Measurements from ENCODE around the gene RBM20.

The RBM20 gene

GRCh38 chr10:110788620-110789385 is 144.7 kb downstream of the RBM20 start:
- DNase-seq (ENCODE audit: low spot score): no peak

- DNase-seq (ENCODE audit: low spot score): no peak
Measured at GRCh38 chr10:110789604-110790433, 145.7 kb downstream of the RBM20 start.

- DNase-seq (ENCODE audit: low spot score): no peak
Measured at GRCh38 chr10:110790913-110791506, 146.9 kb downstream of the RBM20 start.

- DNase-seq (ENCODE audit: low spot score): no peak
Measured at GRCh38 chr10:110791541-110792073, 147.5 kb downstream of the RBM20 start.

- DNase-seq (ENCODE audit: low spot score): no peak
Measured at GRCh38 chr10:110792476-110793125, 148.5 kb downstream of the RBM20 start.

- DNase-seq (ENCODE audit: low spot score): no peak
Measured at GRCh38 chr10:110793128-110793812, 149.1 kb downstream of the RBM20 start.

GRCh38 chr10:110793886-110794285 is 149.8 kb downstream of the RBM20 start:
- no peak for DNase-seq (ENCODE audit: low spot score)

GRCh38 chr10:110794808-110795207 is 150.7 kb downstream of the RBM20 start:
- no peak for DNase-seq (ENCODE audit: low spot score)

GRCh38 chr10:110797416-110797815 is 153.3 kb downstream of the RBM20 start:
- DNase-seq (ENCODE audit: low spot score): no peak

- no peak for DNase-seq (ENCODE audit: low spot score)
Measured at GRCh38 chr10:110798340-110798739, 154.2 kb downstream of the RBM20 start.

GRCh38 chr10:110802090-110802489 is 158.0 kb downstream of the RBM20 start:
- DNase-seq (ENCODE audit: low spot score): no peak

GRCh38 chr10:110802551-110803238 is 158.6 kb downstream of the RBM20 start:
- DNase-seq (ENCODE audit: low spot score): peak; percentile 41

GRCh38 chr10:110803239-110803749 is 159.2 kb downstream of the RBM20 start:
- no peak for DNase-seq (ENCODE audit: low spot score)

- peak; percentile 43 for DNase-seq (ENCODE audit: low spot score)
Measured at GRCh38 chr10:110803830-110804338, 159.7 kb downstream of the RBM20 start.

GRCh38 chr10:110804376-110804775 is 160.2 kb downstream of the RBM20 start:
- DNase-seq (ENCODE audit: low spot score): no peak

- DNase-seq (ENCODE audit: low spot score): no peak
Measured at GRCh38 chr10:110805292-110805691, 161.2 kb downstream of the RBM20 start.

- DNase-seq (ENCODE audit: low spot score): no peak
Measured at GRCh38 chr10:110806335-110806734, 162.2 kb downstream of the RBM20 start.

- DNase-seq (ENCODE audit: low spot score): no peak
Measured at GRCh38 chr10:110808123-110808522, 164.0 kb downstream of the RBM20 start.

- no peak for DNase-seq (ENCODE audit: low spot score)
Measured at GRCh38 chr10:110808615-110809014, 164.5 kb downstream of the RBM20 start.

GRCh38 chr10:110810625-110811024 is 166.5 kb downstream of the RBM20 start:
- DNase-seq (ENCODE audit: low spot score): no peak
